Suppressor macrophage treated with lipopolysaccharide for 1 hour (primary cell): ENCODE results near the gene PLGRKT.
"Not testable (repeated sequence)": the region's sequence is repeated elsewhere in the genome, so short reads cannot be mapped to it uniquely, and the experiment has no call there.

Experiments
- DNase-seq, 3 donors: peaks; one replicate each; pipeline ENCODE4 v3.0.0-alpha.2; 2020 to 2022

The PLGRKT gene

GRCh38 chr9:5429873-5430564 is 7.7 kb downstream of the PLGRKT start:
- no peak for DNase-seq

GRCh38 chr9:5428794-5429528 is 8.8 kb downstream of the PLGRKT start:
- no peak for DNase-seq

- DNase-seq = no peak
Observed at GRCh38 chr9:5428172-5428571, 9.6 kb downstream of the PLGRKT start.

- no peak for DNase-seq
Observed at GRCh38 chr9:5427005-5427404, 10.7 kb downstream of the PLGRKT start.

- peak in 2 of 3 donors; percentile 39 to 57 for DNase-seq
Observed at GRCh38 chr9:5425006-5425628, 12.6 kb downstream of the PLGRKT start.

- no peak for DNase-seq
Observed at GRCh38 chr9:5422276-5422675, 15.4 kb downstream of the PLGRKT start.

GRCh38 chr9:5421163-5421562 is 16.6 kb downstream of the PLGRKT start:
- no peak for DNase-seq

- DNase-seq = no peak
Observed at GRCh38 chr9:5419987-5420386, 17.7 kb downstream of the PLGRKT start.

- DNase-seq = no peak
Observed at GRCh38 chr9:5418481-5418880, 19.2 kb downstream of the PLGRKT start.

GRCh38 chr9:5416953-5417352 is 20.8 kb downstream of the PLGRKT start:
- DNase-seq = no peak

- DNase-seq = no peak
Observed at GRCh38 chr9:5408596-5408995, 29.1 kb downstream of the PLGRKT start.

- no peak for DNase-seq
Observed at GRCh38 chr9:5402217-5402616, 35.5 kb downstream of the PLGRKT start.

GRCh38 chr9:5397547-5397946 is 40.2 kb downstream of the PLGRKT start:
- not testable (repeated sequence) for DNase-seq

GRCh38 chr9:5395428-5395827 is 42.3 kb downstream of the PLGRKT start:
- DNase-seq = no peak

- DNase-seq = not testable (repeated sequence)
Observed at GRCh38 chr9:5393976-5394375, 43.7 kb downstream of the PLGRKT start.

GRCh38 chr9:5393497-5393896 is 44.2 kb downstream of the PLGRKT start:
- DNase-seq = no peak

- no peak for DNase-seq
Observed at GRCh38 chr9:5392285-5392684, 45.4 kb downstream of the PLGRKT start.

GRCh38 chr9:5389109-5389732 is 48.5 kb downstream of the PLGRKT start:
- peak; percentile 26 to 59 (median 37) for DNase-seq

GRCh38 chr9:5388026-5388819 is 49.5 kb downstream of the PLGRKT start:
- DNase-seq = peak; percentile 54 to 59 (median 59)

- DNase-seq = no peak
Observed at GRCh38 chr9:5384436-5384835, 53.3 kb downstream of the PLGRKT start.

GRCh38 chr9:5382479-5382878 is 55.2 kb downstream of the PLGRKT start:
- DNase-seq = no peak

GRCh38 chr9:5375790-5376477 is 61.8 kb downstream of the PLGRKT start:
- DNase-seq = no peak
